K562 (cell line): ENCODE measurements around the gene HS6ST1. TPM values are rescaled to one million over a fixed set of nuclear protein-coding genes. Genes with fewer than 3 reads are reported as not detected.

Experiments used
- ATAC-seq: fragments of 200-7000 bp; cut with Tn5 transposase; 3 replicates; pipeline ENCODE4 v1.9.1; 2020; ENCODE audit warnings: moderate library complexity
- BruUV-seq: library from RNA; stranded (reverse); fragments of 400-500 nt; replicated peaks from 2 replicates; lab custom pipeline; 2021; lab: Mats Ljungman, UMichigan
- CTCF ChIA-PET: fragments of 300-600 bp; formaldehyde crosslinking; extraction: SDS; loops from one replicate; lab custom pipeline; 2021; ENCODE audit warnings: low intra/inter-chr PET ratio; lab: Yijun Ruan, JAX
- POLR2A ChIA-PET: fragments of 300-600, 350-650 bp; sonication (Branson Sonifier 250); formaldehyde crosslinking; extraction: SDS; loops from one replicate; lab custom pipeline; 2021; ENCODE audit warnings: antibody characterized with exemption, inconsistent platforms; lab: Yijun Ruan, JAX
- DNase-seq, 4 experiments: peaks; one replicate each; pipeline versions ENCODE4 v3.0.0 to v3.0.0-alpha.2; 2011 to 2018; ENCODE audit warnings: low spot score in 3 of 4, mixed read lengths in 3 of 4; ENCODE audit errors: extremely low read depth in 1 of 4
- FAIRE-seq: peaks from 2 replicates; lab custom pipeline; 2011; peaks lifted over from hg19 to GRCh38; lab: Jason Lieb, UNC
- H2AFZ ChIP-seq: 2 replicates; pipeline ENCODE4 v1.6.0; 2011; ENCODE audit warnings: low read depth, low read length, control low read depth, inconsistent platforms
- H3K27ac ChIP-seq: fragments of 200-600 bp; 3 replicates; pipeline ENCODE4 v1.8.0; 2011; ENCODE audit warnings: low read depth, mild to moderate bottlenecking, control low read depth, inconsistent platforms, low read length, moderate library complexity, mixed read lengths; ENCODE audit errors: extremely low read depth
- H3K27me3 ChIP-seq, 2 experiments: fragments of 300-600 bp in 1 of 2; 2 replicates in 1 of 2; 3 replicates in 1 of 2; pipeline versions ENCODE4 v1.6.0 to v1.8.0; 2011; ENCODE audit warnings: inconsistent platforms in 2 of 2, low read length in 2 of 2, mild to moderate bottlenecking in 1 of 2, mixed read lengths in 1 of 2, moderate library complexity in 1 of 2; ENCODE audit not compliant: control insufficient read depth in 2 of 2, insufficient read depth in 2 of 2
- H3K36me3 ChIP-seq: fragments of 300-600 bp; 3 replicates; pipeline ENCODE4 v1.8.0; 2011; ENCODE audit warnings: mild to moderate bottlenecking, low read length, inconsistent platforms; ENCODE audit not compliant: control insufficient read depth, insufficient read depth
- H3K4me1 ChIP-seq, 2 experiments: fragments of 200-600 bp in 1 of 2; replicated peaks in 1 of 2; 2 replicates in 1 of 2; 3 replicates in 1 of 2; pipeline versions ENCODE4 v1.5.1 to v1.8.0; 2011; ENCODE audit warnings: inconsistent platforms in 2 of 2, low read length in 2 of 2, mild to moderate bottlenecking in 1 of 2, mixed read lengths in 1 of 2, moderate library complexity in 1 of 2; ENCODE audit not compliant: control insufficient read depth in 2 of 2, insufficient read depth in 2 of 2
- H3K4me2 ChIP-seq: 2 replicates; pipeline ENCODE4 v1.6.1; 2011; ENCODE audit warnings: low read length, control low read depth, inconsistent platforms, mixed read lengths; ENCODE audit not compliant: insufficient read depth
- H3K4me3 ChIP-seq: fragments of 200-600 bp; sonication (generic), shearing (Covaris generic); 2 replicates; pipeline ENCODE4 v1.5.1; 2016; ENCODE audit warnings: control low read depth, inconsistent platforms
- H3K79me2 ChIP-seq: fragments of 200-600 bp; 3 replicates; pipeline ENCODE4 v1.8.0; 2011; ENCODE audit warnings: low read length, inconsistent platforms; ENCODE audit not compliant: control insufficient read depth, insufficient read depth
- H3K9ac ChIP-seq, 2 experiments: 2 replicates each; pipeline versions ENCODE4 v1.6.0 to v1.6.1; 2011; ENCODE audit warnings: low read depth in 2 of 2, low read length in 2 of 2, control low read depth in 1 of 2, inconsistent platforms in 1 of 2, mild to moderate bottlenecking in 1 of 2, mixed read lengths in 1 of 2; ENCODE audit not compliant: insufficient read depth in 1 of 2
- H3K9me1 ChIP-seq: one replicate; pipeline ENCODE4 v1.6.0; 2011; ENCODE audit warnings: inconsistent platforms, mild to moderate bottlenecking, low read length, moderate library complexity; ENCODE audit not compliant: control insufficient read depth, insufficient read depth
- H3K9me3 ChIP-seq: replicated peaks from 2 replicates; pipeline ENCODE4 v1.5.1; 2011; ENCODE audit warnings: low read depth, low read length, inconsistent platforms; ENCODE audit not compliant: control insufficient read depth, insufficient read depth
- H4K20me1 ChIP-seq: replicated peaks from 2 replicates; pipeline ENCODE4 v1.6.1; 2011; ENCODE audit warnings: low read length, inconsistent platforms, mixed read lengths; ENCODE audit not compliant: control insufficient read depth, insufficient read depth
- GTF2A2 ChIP-seq: IDR thresholded peaks from 2 replicates; pipeline ENCODE4 v1.6.1; 2016; ENCODE audit warnings: mild to moderate bottlenecking, missing genetic modification characterization, missing compliant biosample characterization
- WGBS: fragments of 100-300 bp; shearing (Covaris generic); methylation state at CpG from one replicate; pipeline ENCODE4 v1.1.6; 2016; ENCODE audit warnings: low coverage, mixed read lengths; ENCODE audit not compliant: insufficient coverage; ENCODE audit errors: missing lambda C conversion rate; 5-methylcytosine and 5-hydroxymethylcytosine counted together
- in situ Hi-C: fragments of 300-500 bp; cut with MboI; formaldehyde crosslinking; loops from 4 replicates; pipeline ENCODE4 v1.15.0; 2018; ENCODE audit warnings: inconsistent platforms, mixed read lengths
- intact Hi-C: fragments of 100-400 bp; cut with micrococcal nuclease; formaldehyde crosslinking; loops from 2 replicates; pipeline ENCODE4 v1.14.2; 2022
- polyA plus RNA-seq, 8 experiments: library from polyadenylated mRNA; depleted of rRNA in 4 of 8; stranded (reverse) in 5 of 8; unstranded in 3 of 8; fragments of >200 nt; fragmentation: Nextera tagmentation in 2 of 8; fragmentation: Illumina TruSeq in 1 of 8; extraction: Ambion mirVana in 2 of 8; extraction: Trizol in 1 of 8; gene quantifications; 2 replicates each; pipeline versions ENCODE4 v1.2.1 to v1.2.3, GENCODE V29; 2011 to 2014; ENCODE audit warnings: inconsistent platforms in 1 of 8, missing spikeins in 1 of 8
- total RNA-seq, 7 experiments: library from RNA; depleted of rRNA in 6 of 7; stranded (reverse); fragments of >200 nt in 6 of 7; fragmentation: Illumina TruSeq in 2 of 7; extraction: Trizol in 2 of 7; gene quantifications; 2 replicates each; pipeline versions ENCODE4 v1.2.1 to v1.2.3, GENCODE V29; 2011 to 2021; ENCODE audit warnings: low replicate concordance in 1 of 7
- TF ChIP-seq, protein P1 (sequence below): fragments of 250-450 bp; sonication (Bioruptor Pico); IDR thresholded peaks from 2 replicates; pipeline ENCODE4 v1.5.0; 2020; ENCODE audit warnings: mild to moderate bottlenecking, borderline replicate concordance

The HS6ST1 gene
- total and polyA plus RNA-seq, 9 of the 15 experiments (the other 6 are each of a cell fraction or from before 2014, with no cell fraction given) = 0.06 to 7.4 (median 3.8) TPM

DNA sequence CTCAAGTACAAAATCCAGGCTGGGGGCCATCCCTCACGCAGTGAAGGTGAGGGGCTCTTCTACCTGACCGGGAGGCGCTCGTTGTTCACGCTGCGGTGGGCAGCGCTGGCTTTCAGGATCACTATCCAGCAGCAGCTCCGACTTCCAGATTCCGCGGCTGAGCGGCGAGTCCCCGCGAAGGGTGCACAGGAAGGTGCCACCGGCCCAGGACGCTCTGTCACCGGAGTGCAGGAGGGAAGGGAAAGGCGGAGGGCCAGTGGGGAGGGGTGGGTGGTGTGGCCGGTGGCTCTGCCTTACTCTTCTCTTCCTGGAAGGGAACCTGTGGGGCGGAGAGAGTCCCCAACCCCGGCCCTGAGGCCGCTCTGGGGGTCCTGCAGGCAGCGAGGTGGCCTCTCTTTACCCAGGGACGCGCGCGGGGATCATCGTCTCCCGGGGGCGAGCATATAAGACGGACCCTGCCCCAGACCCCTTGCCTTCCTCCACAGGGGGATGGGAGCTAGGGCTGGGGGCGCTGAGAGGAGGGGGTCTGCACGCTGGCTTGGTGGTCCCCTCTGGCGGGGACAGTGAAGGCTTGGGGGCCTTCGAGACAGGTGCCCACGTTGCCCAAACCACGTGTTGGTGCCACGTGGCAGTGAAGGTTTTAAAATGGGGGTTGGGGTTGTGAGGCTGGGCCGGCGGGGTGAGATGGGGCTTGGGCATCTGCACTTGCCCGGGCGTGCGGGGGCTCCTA is 26.9 kb upstream of the HS6ST1 start:
- in situ Hi-C loops = no loop called here
- Histone ChIP-seq H3K4me1 (peaks cover 0 to 19% of the 10 kb centered on the region in 2 experiments; a peak in 2 of 5 replicates), H3K27ac (no peak overlapping the region), H4K20me1 (no peaks in the 10 kb centered on the region), H3K4me3 (no peak overlapping the region), H3K9me3 (no peaks in the 10 kb centered on the region), H2AFZ (no peak overlapping the region), H3K27me3 (peaks cover 2 to 30% of the 10 kb centered on the region in 2 experiments; a peak in 2 of 5 replicates), H3K9me1 (no peaks in the 10 kb centered on the region), H3K4me2 (no peak overlapping the region), H3K9ac (no peak overlapping the region; a peak in 1 of 4 replicates)
- POLR2A ChIA-PET = interaction anchor here (0.6 kb wide), 1 partner anchor 20 kb away, joined by 3 read pairs; no protein-coding TSS in a partner anchor
- CTCF ChIA-PET = no interaction called here
- no TSS peak for BruUV-seq
- DNase-seq = no peak
- WGBS = 30% methylated on average over 21 of the region's 43 CpGs
- ATAC-seq = no peak
- FAIRE-seq = no peak
- TF ChIP-seq GTF2A2 = no peak
- TF ChIP-seq, protein P1, sequence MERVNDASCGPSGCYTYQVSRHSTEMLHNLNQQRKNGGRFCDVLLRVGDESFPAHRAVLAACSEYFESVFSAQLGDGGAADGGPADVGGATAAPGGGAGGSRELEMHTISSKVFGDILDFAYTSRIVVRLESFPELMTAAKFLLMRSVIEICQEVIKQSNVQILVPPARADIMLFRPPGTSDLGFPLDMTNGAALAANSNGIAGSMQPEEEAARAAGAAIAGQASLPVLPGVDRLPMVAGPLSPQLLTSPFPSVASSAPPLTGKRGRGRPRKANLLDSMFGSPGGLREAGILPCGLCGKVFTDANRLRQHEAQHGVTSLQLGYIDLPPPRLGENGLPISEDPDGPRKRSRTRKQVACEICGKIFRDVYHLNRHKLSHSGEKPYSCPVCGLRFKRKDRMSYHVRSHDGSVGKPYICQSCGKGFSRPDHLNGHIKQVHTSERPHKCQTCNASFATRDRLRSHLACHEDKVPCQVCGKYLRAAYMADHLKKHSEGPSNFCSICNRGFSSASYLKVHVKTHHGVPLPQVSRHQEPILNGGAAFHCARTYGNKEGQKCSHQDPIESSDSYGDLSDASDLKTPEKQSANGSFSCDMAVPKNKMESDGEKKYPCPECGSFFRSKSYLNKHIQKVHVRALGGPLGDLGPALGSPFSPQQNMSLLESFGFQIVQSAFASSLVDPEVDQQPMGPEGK (CRISPR knock-in tag) = no peak
- TF ChIP-seq, all 486 proteins: peak for 0
- Histone ChIP-seq H3K36me3 (no peaks in the 10 kb centered on the region), H3K79me2 (no peaks in the 10 kb centered on the region)
- intact Hi-C loops = no loop called here
